GM12891 (cell line): ENCODE results near the gene PTPN14.

Experiments used
- PAX5 ChIP-seq: IDR thresholded peaks from 2 replicates; pipeline ENCODE4 v1.6.1; 2011; ENCODE audit warnings: low read length, moderate library complexity, mild to moderate bottlenecking; ENCODE audit not compliant: insufficient read depth, severe bottlenecking
- POLR2A ChIP-seq: IDR thresholded peaks from 2 replicates; pipeline ENCODE4 v1.6.1; 2011; ENCODE audit warnings: low read depth, low read length, control low read depth
- POLR2AphosphoS5 ChIP-seq: IDR thresholded peaks from 2 replicates; pipeline ENCODE4 v1.6.1; 2011; ENCODE audit warnings: low read depth, low read length, control low read depth
- SPI1 ChIP-seq: IDR thresholded peaks from 2 replicates; pipeline ENCODE4 v1.6.1; 2011; ENCODE audit warnings: low read depth, low read length, control low read depth
- TAF1 ChIP-seq: IDR thresholded peaks from 2 replicates; pipeline ENCODE4 v1.6.1; 2011; ENCODE audit warnings: low read depth, low read length, control low read depth

- TF ChIP-seq POLR2A (no peak), TAF1 (no peak), POLR2AphosphoS5 (no peak), SPI1 (no peak), PAX5 (no peak)
These were observed 78.0 kb downstream of the PTPN14 start for GRCh38 chr1:214473387-214473786.
